Measurements from ENCODE around the gene LRRC73.

LRRC73 gene

GRCh38 chr6:43490523-43490939, 19.6 kb downstream of the LRRC73 start:
- ChIA-PET CTCF (interaction anchor here (0.6 to 1.4 kb wide), 2 partner anchors 10 to 35 kb away, joined by 3 to 5 read pairs; partner anchors contain the start of gene DLK2), POLR2A (ENCODE audit: low non-redundant PET) (no interaction called here)
- no peak for DNase-seq (ENCODE audit: low spot score)
- no peak overlapping the region for H3K27ac ChIP-seq
- TF ChIP-seq, protein P1, sequence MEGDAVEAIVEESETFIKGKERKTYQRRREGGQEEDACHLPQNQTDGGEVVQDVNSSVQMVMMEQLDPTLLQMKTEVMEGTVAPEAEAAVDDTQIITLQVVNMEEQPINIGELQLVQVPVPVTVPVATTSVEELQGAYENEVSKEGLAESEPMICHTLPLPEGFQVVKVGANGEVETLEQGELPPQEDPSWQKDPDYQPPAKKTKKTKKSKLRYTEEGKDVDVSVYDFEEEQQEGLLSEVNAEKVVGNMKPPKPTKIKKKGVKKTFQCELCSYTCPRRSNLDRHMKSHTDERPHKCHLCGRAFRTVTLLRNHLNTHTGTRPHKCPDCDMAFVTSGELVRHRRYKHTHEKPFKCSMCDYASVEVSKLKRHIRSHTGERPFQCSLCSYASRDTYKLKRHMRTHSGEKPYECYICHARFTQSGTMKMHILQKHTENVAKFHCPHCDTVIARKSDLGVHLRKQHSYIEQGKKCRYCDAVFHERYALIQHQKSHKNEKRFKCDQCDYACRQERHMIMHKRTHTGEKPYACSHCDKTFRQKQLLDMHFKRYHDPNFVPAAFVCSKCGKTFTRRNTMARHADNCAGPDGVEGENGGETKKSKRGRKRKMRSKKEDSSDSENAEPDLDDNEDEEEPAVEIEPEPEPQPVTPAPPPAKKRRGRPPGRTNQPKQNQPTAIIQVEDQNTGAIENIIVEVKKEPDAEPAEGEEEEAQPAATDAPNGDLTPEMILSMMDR (conservative IDR thresholded peaks at IDR 0.05; ENCODE audit: low read depth): no peak

GRCh38 chr6:43489277-43490072, 20.7 kb downstream of the LRRC73 start:
- TF ChIP-seq, protein P1 (conservative IDR thresholded peaks at IDR 0.05; ENCODE audit: low read depth): no peak
- POLR2A ChIA-PET (ENCODE audit: low non-redundant PET): interaction anchor here (0.6 kb wide), 1 partner anchor 12 kb away, joined by 8 read pairs; the partner anchor contains the start of gene TJAP1
- H3K27ac ChIP-seq: no peak overlapping the region; the same call in 1 of the 2 replicates
- no peak for DNase-seq (ENCODE audit: low spot score)
- CTCF ChIA-PET: interaction anchor here (1.4 kb wide), 1 partner anchor 34 kb away, joined by 5 read pairs; the partner anchor contains the start of gene DLK2

GRCh38 chr6:43488667-43489276, 21.4 kb downstream of the LRRC73 start:
- ChIA-PET POLR2A (ENCODE audit: low non-redundant PET) (interaction anchor here (0.6 kb wide), 1 partner anchor 12 kb away, joined by 8 read pairs; the partner anchor contains the start of gene TJAP1), CTCF (interaction anchor here (1.4 kb wide), 1 partner anchor 33 kb away, joined by 5 read pairs; the partner anchor contains the start of gene DLK2)
- H3K27ac ChIP-seq: no peak overlapping the region; the same call in 1 of the 2 replicates
- TF ChIP-seq, protein P1 (conservative IDR thresholded peaks at IDR 0.05; ENCODE audit: low read depth): no peak
- no peak for DNase-seq (ENCODE audit: low spot score)

- H3K27ac ChIP-seq: peak overlapping the region; percentile 64
- ChIA-PET CTCF (interaction anchor here (0.6 kb wide), 1 partner anchor 9 kb away, joined by 3 read pairs; no protein-coding TSS in a partner anchor), POLR2A (ENCODE audit: low non-redundant PET) (no interaction called here)
- TF ChIP-seq, protein P1 (conservative IDR thresholded peaks at IDR 0.05; ENCODE audit: low read depth): no peak
- DNase-seq (ENCODE audit: low spot score): peak; percentile 87
Measured at GRCh38 chr6:43481591-43482236, 28.4 kb downstream of the LRRC73 start.

- DNase-seq (ENCODE audit: low spot score): peak; percentile 78
- ChIA-PET CTCF (interaction anchor here (0.6 kb wide), 1 partner anchor 10 kb away, joined by 3 read pairs; no protein-coding TSS in a partner anchor), POLR2A (ENCODE audit: low non-redundant PET) (no interaction called here)
- TF ChIP-seq, protein P1 (conservative IDR thresholded peaks at IDR 0.05; ENCODE audit: low read depth): no peak
- no peak overlapping the region for H3K27ac ChIP-seq
Measured at GRCh38 chr6:43481075-43481474, 29.1 kb downstream of the LRRC73 start.

GRCh38 chr6:43478008-43478372, 32.2 kb downstream of the LRRC73 start:
- POLR2A ChIA-PET (ENCODE audit: low non-redundant PET): interaction anchor here (0.7 to 1.0 kb wide), 2 partner anchors 17 to 29 kb away, joined by 3 to 4 read pairs; no protein-coding TSS in a partner anchor
- CTCF ChIA-PET: no interaction called here
- peak overlapping the region; percentile 79 for H3K27ac ChIP-seq
- DNase-seq (ENCODE audit: low spot score): no peak
- TF ChIP-seq, protein P1 (conservative IDR thresholded peaks at IDR 0.05; ENCODE audit: low read depth): no peak
